Activated CD8-positive, alpha-beta memory T cell treated with anti-CD3 and anti-CD28 coated beads, Interleukin-2, amount 10 ng/mL, durations not matched to agents 7 days and 5 days (primary cell): ENCODE data around the gene RNF224. TPM values are rescaled to one million over a fixed set of nuclear protein-coding genes. Genes with fewer than 3 reads are reported as not detected.
A peak's percentile ranks its signal among the peaks of the same experiment; 100 is the strongest.

ENCODE experiments used
- ATAC-seq: fragments of 150-1000 bp; cut with Tn5 transposase; one replicate; pipeline ENCODE4 v1.10.0; 2021; ENCODE audit warnings: moderate library complexity
- CTCF ChIA-PET: fragments of 350-600 bp; sonication (Branson Sonifier 250); formaldehyde crosslinking; loops from one replicate; lab custom pipeline; 2021; ENCODE audit warnings: antibody characterized with exemption; lab: Charles Lee
- DNase-seq: peaks from one replicate; pipeline ENCODE4 v3.0.0-alpha.2; 2020
- H3K27ac Mint-ChIP-seq: one replicate; pipeline ENCODE4 v1.8.0; 2021; ENCODE audit warnings: mild to moderate bottlenecking, mixed read lengths
- H3K27me3 Mint-ChIP-seq: one replicate; pipeline ENCODE4 v1.8.0; 2021; ENCODE audit warnings: mixed read lengths
- H3K36me3 Mint-ChIP-seq: one replicate; pipeline ENCODE4 v1.8.0; 2021; ENCODE audit warnings: mild to moderate bottlenecking, mixed read lengths
- H3K4me1 Mint-ChIP-seq: one replicate; pipeline ENCODE4 v1.8.0; 2021; ENCODE audit warnings: mixed read lengths
- H3K4me3 Mint-ChIP-seq: one replicate; pipeline ENCODE4 v1.8.0; 2021; ENCODE audit warnings: mild to moderate bottlenecking, moderate library complexity, mixed read lengths
- H3K9me3 Mint-ChIP-seq: one replicate; pipeline ENCODE4 v1.8.0; 2022; ENCODE audit warnings: low read depth, mixed read lengths
- total RNA-seq, 2 experiments: library from RNA; stranded (reverse); gene quantifications; one replicate each; pipeline ENCODE4 v1.2.3, GENCODE V29; 2021

Gene RNF224
- total RNA-seq, 2 experiments from 2014 or later = not detected

DNA sequence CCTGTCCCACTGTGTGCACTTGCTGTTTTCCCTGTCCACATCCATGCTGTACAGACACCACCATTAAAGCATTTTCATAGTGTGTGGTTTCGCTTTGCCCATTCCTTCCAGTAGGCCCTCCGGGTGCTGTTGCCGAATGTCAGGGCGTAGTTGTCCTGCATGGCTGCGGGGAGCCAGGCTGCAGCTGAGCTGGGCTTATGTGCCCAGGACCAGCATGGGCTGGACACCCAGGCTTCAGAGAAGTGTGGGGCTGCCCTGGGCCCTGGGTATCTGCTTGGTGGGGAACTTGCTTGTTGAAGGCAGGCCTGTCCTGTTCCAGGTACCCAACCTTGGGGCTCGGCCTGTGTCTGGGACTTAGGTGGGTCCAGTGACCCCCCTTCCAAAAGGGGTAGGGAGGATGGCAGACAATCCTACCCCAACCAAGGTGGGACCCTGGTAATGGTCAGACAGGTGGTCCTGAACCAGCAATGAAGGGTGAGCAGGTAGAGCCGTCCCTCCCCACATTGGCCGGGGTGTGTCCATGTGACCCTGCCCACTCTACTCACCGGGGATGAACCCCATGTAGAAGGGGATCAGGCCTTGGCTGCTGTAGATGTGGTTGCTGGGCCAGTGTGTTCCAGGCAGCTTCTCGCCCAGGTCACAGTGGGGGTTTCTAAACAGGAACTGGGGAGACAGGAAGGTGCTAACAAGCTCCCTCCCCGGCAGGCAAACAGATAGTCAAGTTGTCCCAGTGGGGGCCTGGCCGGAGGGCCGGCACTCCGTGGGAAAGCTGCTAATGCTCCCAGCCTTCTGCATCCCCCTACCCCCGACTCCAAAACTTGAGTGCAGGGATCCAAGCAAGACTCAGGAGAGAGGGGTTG is 16.6 kb downstream of the RNF224 start:
- peak overlapping the region; percentile 30 for H3K4me3 Mint-ChIP-seq
- peak; percentile 53 for DNase-seq
- ATAC-seq = no peak
- peaks cover 21% of the 10 kb centered on the region for H3K36me3 Mint-ChIP-seq
- H3K9me3 Mint-ChIP-seq = no peaks in the 10 kb centered on the region
- no peaks in the 10 kb centered on the region for H3K27me3 Mint-ChIP-seq
- CTCF ChIA-PET = interaction anchor here (1.4 to 6.1 kb wide), 2 partner anchors 11 to 215 kb away, joined by 3 to 46 read pairs; partner anchors contain the start of gene NELFB
- H3K4me1 Mint-ChIP-seq = peaks cover 23% of the 10 kb centered on the region
- H3K27ac Mint-ChIP-seq = no peak overlapping the region

- DNase-seq (no peak), ATAC-seq (no peak)
- no peak overlapping the region for H3K27ac Mint-ChIP-seq
- peaks cover 19% of the 10 kb centered on the region for H3K4me1 Mint-ChIP-seq
- peaks cover 21% of the 10 kb centered on the region for H3K36me3 Mint-ChIP-seq
- CTCF ChIA-PET = interaction anchor here (1.5 to 6.1 kb wide), 3 partner anchors 8 to 10 kb away, joined by 3 to 46 read pairs (median 23); partner anchors contain the start of gene NELFB
- no peaks in the 10 kb centered on the region for H3K27me3 Mint-ChIP-seq
- no peak overlapping the region for H3K4me3 Mint-ChIP-seq
- H3K9me3 Mint-ChIP-seq = no peaks in the 10 kb centered on the region
Measured at GRCh38 chr9:137244486-137245449, 17.5 kb downstream of the RNF224 start.

- no peaks in the 10 kb centered on the region for H3K27me3 Mint-ChIP-seq
- peaks cover 21% of the 10 kb centered on the region for H3K36me3 Mint-ChIP-seq
- H3K27ac Mint-ChIP-seq = no peak overlapping the region
- ATAC-seq = no peak
- no peak overlapping the region for H3K4me3 Mint-ChIP-seq
- peaks cover 19% of the 10 kb centered on the region for H3K4me1 Mint-ChIP-seq
- CTCF ChIA-PET = interaction anchor here (1.5 to 5.2 kb wide), 2 partner anchors 9 kb away, joined by 3 to 23 read pairs; no protein-coding TSS in a partner anchor
- no peaks in the 10 kb centered on the region for H3K9me3 Mint-ChIP-seq
- no peak for DNase-seq
Measured at GRCh38 chr9:137245450-137246421, 18.4 kb downstream of the RNF224 start.

DNA sequence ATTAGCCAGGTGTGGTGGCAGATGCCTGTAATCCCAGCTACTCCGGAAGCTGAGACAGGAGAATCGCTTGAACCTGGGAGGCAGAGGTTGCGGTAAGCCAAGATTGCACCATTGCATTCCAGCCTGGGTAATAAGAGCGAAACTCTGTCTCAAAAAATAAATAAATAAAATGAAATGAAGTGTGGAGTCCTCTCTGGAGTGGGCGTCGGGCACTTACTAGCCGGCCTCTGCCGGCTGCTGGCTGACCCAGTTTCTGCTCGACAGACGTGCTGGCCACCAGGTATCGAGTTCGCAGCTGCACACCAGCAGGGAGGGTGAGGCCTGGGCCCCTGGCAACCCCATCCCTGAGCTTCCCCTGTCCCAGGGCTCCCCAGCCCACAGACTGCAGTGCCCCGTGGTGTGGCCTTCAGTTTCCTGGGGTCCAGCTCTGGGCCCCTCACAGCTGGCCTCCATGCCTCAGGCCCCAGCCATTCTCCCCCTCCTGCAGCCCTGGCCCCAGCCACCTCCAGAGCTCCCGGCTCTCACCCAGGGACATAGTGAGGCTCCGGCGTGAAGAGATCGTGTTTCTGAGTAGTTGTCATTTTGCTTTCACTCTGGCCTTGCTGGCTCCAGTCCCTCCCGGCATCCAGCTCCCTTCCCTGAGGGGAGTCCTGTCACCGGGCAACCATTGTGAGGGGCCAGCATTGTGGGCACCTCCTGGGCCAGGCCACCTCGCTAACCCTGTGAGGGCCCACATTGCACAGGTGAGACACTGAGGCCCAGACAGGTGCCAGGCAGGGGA is 20.0 kb downstream of the RNF224 start:
- H3K36me3 Mint-ChIP-seq = peaks cover 12% of the 10 kb centered on the region
- H3K4me3 Mint-ChIP-seq = no peak overlapping the region
- DNase-seq (no peak), ATAC-seq (no peak)
- CTCF ChIA-PET = interaction anchor here (5.2 kb wide), 1 partner anchor 11 kb away, joined by 23 read pairs; no protein-coding TSS in a partner anchor
- H3K9me3 Mint-ChIP-seq = no peaks in the 10 kb centered on the region
- H3K4me1 Mint-ChIP-seq = peaks cover 17% of the 10 kb centered on the region
- H3K27me3 Mint-ChIP-seq = no peaks in the 10 kb centered on the region
- no peak overlapping the region for H3K27ac Mint-ChIP-seq

- Mint-ChIP-seq H3K4me1 (peaks cover 12% of the 10 kb centered on the region), H3K9me3 (no peaks in the 10 kb centered on the region), H3K36me3 (peaks cover 7% of the 10 kb centered on the region), H3K27ac (no peak overlapping the region), H3K27me3 (no peaks in the 10 kb centered on the region), H3K4me3 (no peak overlapping the region)
- no peak for DNase-seq
- no peak for ATAC-seq
- CTCF ChIA-PET = interaction anchor here (5.2 kb wide), 1 partner anchor 11 kb away, joined by 23 read pairs; no protein-coding TSS in a partner anchor
Measured at GRCh38 chr9:137247916-137248175, 20.5 kb downstream of the RNF224 start.

GRCh38 chr9:137250329-137251193 is 23.3 kb downstream of the RNF224 start:
- no peak for DNase-seq
- CTCF ChIA-PET = interaction anchor here (1.2 kb wide), 1 partner anchor 12 kb away, joined by 5 read pairs; no protein-coding TSS in a partner anchor
- no peak for ATAC-seq
- Mint-ChIP-seq H3K36me3 (no peaks in the 10 kb centered on the region), H3K27ac (no peak overlapping the region), H3K27me3 (no peaks in the 10 kb centered on the region), H3K4me1 (peaks cover 4% of the 10 kb centered on the region), H3K4me3 (no peak overlapping the region), H3K9me3 (no peaks in the 10 kb centered on the region)

GRCh38 chr9:137251194-137251461 is 23.8 kb downstream of the RNF224 start, which contains the start of gene STPG3:
STPG3 (plus strand) TSS chr9:137251286; CDS start chr9:137251287, 1 bp downstream.
- H3K27ac Mint-ChIP-seq = no peak within 1 kb of the TSS
- H3K27me3 Mint-ChIP-seq = no peaks in the 10 kb centered on the region
- H3K4me1 Mint-ChIP-seq = peaks cover 7% of the 10 kb centered on the region
- no peaks in the 10 kb centered on the region for H3K36me3 Mint-ChIP-seq
- DNase-seq = no peak
- H3K9me3 Mint-ChIP-seq = no peaks in the 10 kb centered on the region
- no peak within 1 kb of the TSS for H3K4me3 Mint-ChIP-seq
- no peak for ATAC-seq
- CTCF ChIA-PET = interaction anchor here (1.2 kb wide), 1 partner anchor 13 kb away, joined by 5 read pairs; no protein-coding TSS in a partner anchor

- H3K4me1 Mint-ChIP-seq = peaks cover 12% of the 10 kb centered on the region
- DNase-seq (no peak), ATAC-seq (no peak)
- H3K4me3 Mint-ChIP-seq = no peak overlapping the region
- no peak overlapping the region for H3K27ac Mint-ChIP-seq
- H3K9me3 Mint-ChIP-seq = no peaks in the 10 kb centered on the region
- CTCF ChIA-PET = interaction anchor here (1.2 to 5.4 kb wide), 3 partner anchors 10 to 15 kb away, joined by 5 to 46 read pairs (median 5); partner anchors contain the start of gene TUBB4B
- H3K27me3 Mint-ChIP-seq = no peaks in the 10 kb centered on the region
- peaks cover 3% of the 10 kb centered on the region for H3K36me3 Mint-ChIP-seq
Measured at GRCh38 chr9:137251490-137252268, 24.4 kb downstream of the RNF224 start.

DNA sequence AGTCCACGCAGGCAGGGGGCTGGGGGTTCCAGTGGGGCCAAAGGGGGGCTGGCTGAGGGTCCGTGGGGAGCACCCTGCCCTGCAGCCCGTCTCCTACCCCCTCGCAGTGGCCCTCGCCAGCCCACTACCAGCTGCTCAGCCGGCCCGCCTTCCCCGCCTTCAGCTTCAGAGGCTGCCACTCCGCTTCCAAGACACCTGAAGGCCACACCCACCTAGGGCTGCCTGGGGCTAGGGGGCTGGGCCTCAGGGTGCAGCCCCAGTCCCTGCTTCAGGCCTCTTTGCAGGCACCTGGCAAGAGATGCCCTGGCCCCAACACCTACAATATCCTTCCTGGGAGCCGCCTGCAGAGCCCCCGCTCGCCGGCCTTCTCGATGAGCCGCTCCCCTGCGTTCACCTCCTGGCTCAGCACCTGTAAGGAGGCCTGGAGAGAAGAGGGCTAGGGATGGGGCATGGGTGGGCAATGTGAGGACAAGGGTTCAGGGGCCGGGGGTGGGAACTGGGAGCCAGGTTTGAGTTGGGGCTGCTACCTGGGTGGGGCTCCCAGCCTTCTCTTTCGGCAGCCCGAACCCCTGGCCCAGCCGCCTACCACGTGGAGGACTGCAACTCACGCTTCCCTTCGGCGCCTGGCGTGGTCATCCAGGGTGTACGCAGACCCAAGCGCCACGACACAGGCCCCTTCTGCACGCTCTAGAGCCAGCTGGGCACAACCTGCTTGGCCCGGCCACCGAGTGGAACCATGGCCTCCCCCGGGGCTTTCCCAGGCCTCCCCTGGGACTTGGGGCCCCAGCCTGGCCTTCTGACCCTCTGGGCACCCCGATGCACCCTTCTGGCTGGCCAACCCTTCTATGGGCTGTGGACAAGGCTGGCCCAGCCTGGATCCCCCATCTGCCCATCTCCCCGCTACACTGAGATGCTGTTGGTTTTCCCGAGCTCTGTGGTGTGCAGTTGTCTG is 25.5 kb downstream of the RNF224 start:
- H3K4me1 Mint-ChIP-seq = peaks cover 17% of the 10 kb centered on the region
- H3K27ac Mint-ChIP-seq = no peak overlapping the region
- H3K27me3 Mint-ChIP-seq = no peaks in the 10 kb centered on the region
- DNase-seq = no peak
- CTCF ChIA-PET = interaction anchor here (1.3 to 5.4 kb wide), 4 partner anchors 11 to 49 kb away, joined by 3 to 46 read pairs (median 14); partner anchors contain the start of genes NRARP and TUBB4B
- no peaks in the 10 kb centered on the region for H3K9me3 Mint-ChIP-seq
- ATAC-seq = no peak
- H3K4me3 Mint-ChIP-seq = no peak overlapping the region
- H3K36me3 Mint-ChIP-seq = peaks cover 7% of the 10 kb centered on the region
